ENCODE measurements around the gene PVALB.
"Not testable (repeated sequence)": the region's sequence is repeated elsewhere in the genome, so short reads cannot be mapped to it uniquely, and the experiment has no call there.

Gene PVALB

GRCh38 chr22:36754881-36755280 lies 62.0 kb downstream of the PVALB start:
- not testable (repeated sequence) for DNase-seq

DNA sequence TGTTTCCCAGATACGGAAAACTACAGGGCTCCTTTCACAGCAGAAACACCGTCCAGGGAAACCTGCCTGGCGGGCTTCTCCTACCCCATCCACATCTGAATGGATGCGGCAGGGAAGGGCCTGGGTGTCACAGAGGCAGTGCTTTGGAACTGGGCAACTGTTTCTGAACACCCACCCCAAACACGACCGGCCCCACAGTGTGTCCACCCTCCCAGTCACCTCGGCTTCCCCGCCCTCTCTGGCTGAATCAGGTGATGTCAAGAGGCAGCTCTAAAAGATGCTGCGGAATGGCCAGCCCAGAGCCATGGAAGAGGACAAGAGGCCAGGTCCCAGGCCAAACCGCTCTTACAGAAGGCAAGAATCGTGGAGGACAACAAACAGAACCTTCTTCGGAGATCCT lies 62.9 kb downstream of the PVALB start:
- DNase-seq, result no peak

DNA sequence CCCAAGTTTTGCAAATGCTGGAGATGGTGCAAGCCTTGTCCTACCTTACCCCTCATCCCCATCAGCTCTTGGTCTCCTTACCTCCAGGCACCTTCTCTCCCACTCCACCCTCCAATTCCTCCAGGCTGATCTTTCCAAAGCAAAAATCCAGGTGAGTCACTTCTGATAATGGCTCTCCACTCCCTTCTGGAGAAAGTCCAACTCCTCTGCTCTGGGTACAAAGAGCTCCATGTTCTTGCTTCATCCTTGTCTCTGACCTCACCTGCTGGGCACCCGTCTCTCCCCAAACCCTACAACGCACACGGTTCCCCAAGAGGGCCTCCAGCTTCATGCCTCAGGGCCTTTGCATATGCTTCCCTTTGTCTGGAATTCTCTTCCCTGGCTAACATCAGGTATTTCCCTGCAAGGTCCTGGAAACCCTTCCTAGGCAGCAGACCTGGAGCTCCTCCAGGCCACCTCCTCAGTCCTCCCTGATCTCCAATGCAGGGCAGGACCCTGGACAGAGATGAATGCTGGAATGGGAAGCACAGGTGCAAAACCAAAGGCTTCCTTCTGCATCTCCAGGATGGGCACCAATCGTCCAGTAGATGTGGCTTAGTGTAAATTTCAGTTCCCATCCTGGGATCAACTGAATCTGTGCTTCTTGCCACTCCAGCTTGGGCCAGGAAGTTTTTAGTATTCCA lies 63.6 kb downstream of the PVALB start:
- DNase-seq, result no peak
